Measurements from ENCODE around the gene VMP1.

VMP1 gene

DNA sequence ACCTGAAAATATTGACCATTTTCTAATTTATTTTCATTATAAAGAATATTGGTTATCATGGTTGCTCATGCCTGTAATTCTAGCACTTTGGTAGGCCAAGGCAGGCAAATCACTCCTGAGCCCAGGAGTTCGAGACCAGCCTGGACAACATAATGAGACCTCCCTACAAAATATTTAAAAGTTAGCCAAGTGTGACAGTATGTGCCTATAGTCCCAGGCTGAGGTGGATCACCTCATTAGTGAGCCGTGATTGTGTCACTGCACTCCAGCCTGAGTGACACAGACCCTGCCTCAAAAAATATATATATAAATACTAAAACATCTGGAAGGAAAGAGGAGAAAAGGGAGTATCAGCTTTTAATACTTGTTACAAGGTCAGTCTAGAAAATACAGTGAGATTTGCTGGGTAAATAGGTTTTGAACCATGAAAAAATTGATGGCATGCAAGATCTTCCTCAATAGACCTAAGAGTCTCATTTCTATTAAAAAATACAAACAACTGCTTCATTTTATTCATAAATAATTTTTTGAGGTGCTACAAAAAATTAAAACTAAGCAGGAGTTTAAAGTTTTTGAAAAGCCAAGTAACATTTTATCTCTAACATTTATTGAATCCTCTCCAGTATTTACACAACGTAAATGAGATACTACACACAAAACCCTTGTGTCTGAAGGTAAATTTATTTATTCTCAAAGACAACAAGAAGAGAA, 137.6 kb downstream of the VMP1 start:
- Histone ChIP-seq H3K27me3 (ENCODE audit: control insufficient read depth, low read length) (no peaks in the 10 kb centered on the region), H3K4me1 (ENCODE audit: control insufficient read depth, low read length) (peaks cover 78% of the 10 kb centered on the region), H3K4me3 (ENCODE audit: low read length) (peak overlapping the region; percentile 56), H3K9me3 (ENCODE audit: control insufficient read depth, insufficient read depth, low read length) (no peaks in the 10 kb centered on the region), H3K4me2 (ENCODE audit: low read length) (peak overlapping the region; percentile 93), H3K27ac (ENCODE audit: low read depth, low read length) (peak overlapping the region; percentile 91), H3K79me2 (ENCODE audit: control insufficient read depth, low read length) (peaks cover 55% of the 10 kb centered on the region), H3K9me2 (replicated peaks; ENCODE audit: control insufficient read depth, low read length) (no peaks in the 10 kb centered on the region), H3K36me3 (ENCODE audit: control insufficient read depth, low read length) (peaks cover 17% of the 10 kb centered on the region), H4K20me1 (ENCODE audit: control insufficient read depth, insufficient read depth, low read depth, low read length) (no peaks in the 10 kb centered on the region), H3F3A (ENCODE audit: control insufficient read depth, insufficient read depth) (peaks cover 27% of the 10 kb centered on the region)
- TF ChIP-seq CTCF (IDR thresholded peaks at IDR 0.05; ENCODE audit: low read depth, low read length, poor library complexity, severe bottlenecking) (no peak), EZH2phosphoT487 (IDR thresholded peaks at IDR 0.05; ENCODE audit: borderline replicate concordance, low read length) (no peak)

DNA sequence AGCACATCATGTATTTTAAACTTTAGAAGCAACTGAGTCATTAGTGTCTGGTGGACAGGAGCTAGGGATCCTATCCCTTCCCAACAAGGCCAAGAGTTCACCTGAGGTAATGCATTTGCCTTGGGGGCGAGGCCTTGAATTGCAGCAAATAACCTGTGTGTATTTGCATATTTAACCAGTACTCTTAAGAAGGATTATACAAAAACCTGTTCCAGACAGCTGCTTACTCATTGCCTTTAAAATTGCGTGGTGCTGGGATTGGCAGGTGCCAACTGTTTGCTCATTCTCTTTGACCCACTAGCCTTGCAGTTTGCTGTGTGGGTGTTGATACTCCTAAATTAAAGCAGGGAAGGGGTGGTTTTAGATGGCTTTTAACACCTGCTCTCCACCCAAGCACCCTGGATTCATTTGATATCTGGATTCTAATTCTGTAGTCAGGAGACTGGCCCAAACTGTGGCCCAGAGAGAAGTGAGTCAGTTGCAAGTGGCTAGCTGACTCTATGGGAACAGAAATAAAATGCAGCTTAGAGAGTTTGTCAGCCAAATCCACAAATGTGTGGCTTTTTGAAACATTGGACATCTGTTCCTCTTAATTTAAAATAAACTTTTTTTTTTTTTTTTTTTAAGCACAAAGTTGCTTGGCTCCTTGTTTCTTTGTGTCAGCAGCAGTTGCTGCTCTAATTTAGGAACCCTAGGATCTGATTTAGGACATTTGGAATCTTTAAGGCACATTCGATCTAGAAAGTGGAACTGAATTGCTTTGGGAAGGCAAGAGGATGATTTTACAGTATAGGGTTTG, 138.3 kb downstream of the VMP1 start:
- H3K4me2 ChIP-seq (ENCODE audit: low read length): peak overlapping the region; percentile 93
- peaks cover 47% of the 10 kb centered on the region for H3K79me2 ChIP-seq (ENCODE audit: control insufficient read depth, low read length)
- peak overlapping the region; percentile 56 for H3K4me3 ChIP-seq (ENCODE audit: low read length)
- peak overlapping the region; percentile 91 for H3K27ac ChIP-seq (ENCODE audit: low read depth, low read length)
- H3F3A ChIP-seq (ENCODE audit: control insufficient read depth, insufficient read depth): peaks cover 27% of the 10 kb centered on the region
- H3K4me1 ChIP-seq (ENCODE audit: control insufficient read depth, low read length): peaks cover 70% of the 10 kb centered on the region
- no peaks in the 10 kb centered on the region for H4K20me1 ChIP-seq (ENCODE audit: control insufficient read depth, insufficient read depth, low read depth, low read length)
- no peaks in the 10 kb centered on the region for H3K9me2 ChIP-seq (replicated peaks; ENCODE audit: control insufficient read depth, low read length)
- no peak for TF ChIP-seq EZH2phosphoT487 (IDR thresholded peaks at IDR 0.05; ENCODE audit: borderline replicate concordance, low read length)
- no peak for TF ChIP-seq CTCF (IDR thresholded peaks at IDR 0.05; ENCODE audit: low read depth, low read length, poor library complexity, severe bottlenecking)
- H3K9me3 ChIP-seq (ENCODE audit: control insufficient read depth, insufficient read depth, low read length): no peaks in the 10 kb centered on the region
- H3K27me3 ChIP-seq (ENCODE audit: control insufficient read depth, low read length): no peaks in the 10 kb centered on the region
- H3K36me3 ChIP-seq (ENCODE audit: control insufficient read depth, low read length): peaks cover 9% of the 10 kb centered on the region

DNA sequence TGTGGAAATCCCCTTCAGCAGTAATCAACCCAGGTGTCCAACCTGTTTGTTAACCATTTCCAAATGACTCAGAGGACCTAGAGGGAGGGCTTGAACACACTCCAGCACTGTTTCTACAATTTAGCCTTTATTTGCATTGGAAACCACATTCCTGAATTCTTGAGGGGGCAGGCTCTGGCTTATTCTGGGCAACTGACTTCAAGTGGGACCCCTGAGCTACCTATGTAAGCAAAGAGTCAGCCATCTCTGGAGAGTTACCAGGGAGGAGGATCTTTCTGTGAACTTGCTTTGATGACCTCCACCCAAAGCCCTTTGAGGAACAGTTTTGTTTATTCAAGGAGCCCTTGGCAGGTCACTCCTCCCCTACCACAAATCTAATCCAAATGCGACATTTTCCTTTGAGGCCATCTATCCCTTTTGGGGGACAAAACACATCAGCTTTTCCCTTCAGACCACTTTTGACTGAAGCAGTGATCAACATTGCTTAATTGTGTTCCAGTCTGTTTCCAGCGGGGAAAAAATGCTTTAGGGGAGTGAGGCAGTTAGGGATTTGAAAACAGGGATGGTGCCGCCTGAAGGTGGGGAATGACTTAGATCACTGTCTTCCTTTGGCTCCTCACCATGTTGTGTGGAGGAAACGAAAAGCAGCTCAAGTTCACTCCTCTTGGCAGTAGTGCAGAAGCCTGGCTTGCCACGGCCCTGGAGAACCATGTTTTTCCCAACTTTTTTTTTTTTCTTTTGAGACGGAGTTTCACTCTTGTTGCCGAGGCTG, 139.1 kb downstream of the VMP1 start:
- H3F3A ChIP-seq (ENCODE audit: control insufficient read depth, insufficient read depth): peaks cover 27% of the 10 kb centered on the region
- peak overlapping the region; percentile 93 for H3K4me2 ChIP-seq (ENCODE audit: low read length)
- H3K79me2 ChIP-seq (ENCODE audit: control insufficient read depth, low read length): peaks cover 42% of the 10 kb centered on the region; the same call in 1 of the 2 replicates
- no peaks in the 10 kb centered on the region for H3K9me2 ChIP-seq (replicated peaks; ENCODE audit: control insufficient read depth, low read length)
- no peaks in the 10 kb centered on the region for H3K9me3 ChIP-seq (ENCODE audit: control insufficient read depth, insufficient read depth, low read length)
- H3K4me1 ChIP-seq (ENCODE audit: control insufficient read depth, low read length): peaks cover 63% of the 10 kb centered on the region
- H3K4me3 ChIP-seq (ENCODE audit: low read length): peak overlapping the region; percentile 56
- H3K36me3 ChIP-seq (ENCODE audit: control insufficient read depth, low read length): peaks cover 4% of the 10 kb centered on the region; the same call in 1 of the 2 replicates
- H3K27me3 ChIP-seq (ENCODE audit: control insufficient read depth, low read length): no peaks in the 10 kb centered on the region
- TF ChIP-seq CTCF (IDR thresholded peaks at IDR 0.05; ENCODE audit: low read depth, low read length, poor library complexity, severe bottlenecking) (no peak), EZH2phosphoT487 (IDR thresholded peaks at IDR 0.05; ENCODE audit: borderline replicate concordance, low read length) (no peak)
- peak overlapping the region; percentile 91 for H3K27ac ChIP-seq (ENCODE audit: low read depth, low read length)
- no peaks in the 10 kb centered on the region for H4K20me1 ChIP-seq (ENCODE audit: control insufficient read depth, insufficient read depth, low read depth, low read length)
